C4-2B (cell line): ENCODE results near the gene TOGARAM1.

ENCODE experiments used
- H3K27ac ChIP-seq: fragments of 450-650 bp; 2 replicates; pipeline ENCODE4 v1.5.1; 2017
- CTCF ChIP-seq: fragments of 450-650 bp; conservative IDR thresholded peaks from 2 replicates; pipeline ENCODE4 v1.5.1; 2017; ENCODE audit warnings: mild to moderate bottlenecking
- ZFX ChIP-seq: fragments of 450-650 bp; IDR thresholded peaks from 2 replicates; pipeline ENCODE4 v1.6.1; 2017

Gene TOGARAM1

GRCh38 chr14:45103806-45104205 lies 141.8 kb downstream of the TOGARAM1 start:
- TF ChIP-seq ZFX, result no peak
- TF ChIP-seq CTCF, result no peak
- no peak overlapping the region for H3K27ac ChIP-seq

GRCh38 chr14:45104561-45104960 lies 142.6 kb downstream of the TOGARAM1 start:
- TF ChIP-seq CTCF (no peak), ZFX (no peak)

GRCh38 chr14:45112896-45113781 lies 151.1 kb downstream of the TOGARAM1 start:
- no peak for TF ChIP-seq ZFX
- TF ChIP-seq CTCF, result no peak; the same call in 1 of the 2 replicates
- peak overlapping the region; percentile 55; the same call in 1 of the 2 replicates for H3K27ac ChIP-seq

More at GRCh38 chr14:45104561-45104960, 142.6 kb downstream of the TOGARAM1 start:
- H3K27ac ChIP-seq, result no peak overlapping the region

GRCh38 chr14:45114327-45114726 lies 152.3 kb downstream of the TOGARAM1 start:
- H3K27ac ChIP-seq, result no peak overlapping the region
- no peak for TF ChIP-seq CTCF
- no peak for TF ChIP-seq ZFX

GRCh38 chr14:45118594-45118993 lies 156.6 kb downstream of the TOGARAM1 start:
- TF ChIP-seq CTCF (no peak), ZFX (no peak)
- peak overlapping the region; percentile 65 for H3K27ac ChIP-seq

GRCh38 chr14:45120096-45120495 lies 158.1 kb downstream of the TOGARAM1 start:
- no peak for TF ChIP-seq ZFX
- no peak for TF ChIP-seq CTCF
- H3K27ac ChIP-seq, result no peak overlapping the region

GRCh38 chr14:45123271-45123670 lies 161.3 kb downstream of the TOGARAM1 start:
- H3K27ac ChIP-seq, result no peak overlapping the region
- TF ChIP-seq ZFX (no peak), CTCF (no peak)
